ENCODE results near the gene LMCD1. TPM values are rescaled to one million over a fixed set of nuclear protein-coding genes. Genes with fewer than 3 reads are reported as not detected.

The LMCD1 gene
- total and polyA plus RNA-seq, 8 donors: 67.0 to 86.4 (median 79.6) TPM

- no peak for DNase-seq
- Histone ChIP-seq H3K9me3 (no peaks in the 10 kb centered on the region), H3K4me3 (no peak overlapping the region), H3K27me3 (no peaks in the 10 kb centered on the region), H3K36me3 (peaks cover 0 to 27% of the 10 kb centered on the region in 2 donors), H3K4me1 (peaks cover 0 to 17% of the 10 kb centered on the region in 2 donors), H3K27ac (no peak overlapping the region)
- no peak for TF ChIP-seq CTCF (IDR thresholded peaks at IDR 0.05)
- intact Hi-C loops (cut with DNase I): no loop called here
- no peak for ATAC-seq
Observed at GRCh38 chr3:8537440-8537839, 35.8 kb downstream of the LMCD1 start.

GRCh38 chr3:8538223-8538622, 36.6 kb downstream of the LMCD1 start:
- no peak for DNase-seq
- Histone ChIP-seq H3K9me3 (no peaks in the 10 kb centered on the region), H3K27me3 (no peaks in the 10 kb centered on the region), H3K27ac (no peak overlapping the region), H3K36me3 (peaks cover 0 to 27% of the 10 kb centered on the region in 2 donors), H3K4me3 (no peak overlapping the region), H3K4me1 (peaks cover 0 to 16% of the 10 kb centered on the region in 2 donors)
- intact Hi-C loops (cut with DNase I): no loop called here
- no peak for ATAC-seq
- no peak for TF ChIP-seq CTCF (IDR thresholded peaks at IDR 0.05)

- no peaks in the 10 kb centered on the region for H3K9me3 ChIP-seq
- no peak for TF ChIP-seq CTCF (IDR thresholded peaks at IDR 0.05)
- intact Hi-C loops (cut with DNase I): no loop called here
- DNase-seq: no peak
- H3K27me3 ChIP-seq: no peaks in the 10 kb centered on the region
- H3K36me3 ChIP-seq: peaks cover 0 to 27% of the 10 kb centered on the region in 2 donors
- peaks cover 0 to 16% of the 10 kb centered on the region in 2 donors for H3K4me1 ChIP-seq
- no peak for ATAC-seq
- no peak overlapping the region for H3K4me3 ChIP-seq
- no peak overlapping the region for H3K27ac ChIP-seq
Observed at GRCh38 chr3:8538913-8539312, 37.3 kb downstream of the LMCD1 start.

GRCh38 chr3:8539419-8539818, 37.8 kb downstream of the LMCD1 start:
- no peak overlapping the region for H3K4me3 ChIP-seq
- H3K27me3 ChIP-seq: no peaks in the 10 kb centered on the region
- H3K4me1 ChIP-seq: peaks cover 0 to 16% of the 10 kb centered on the region in 2 donors
- intact Hi-C loops (cut with DNase I): no loop called here
- no peak for TF ChIP-seq CTCF (IDR thresholded peaks at IDR 0.05)
- no peak for ATAC-seq
- DNase-seq: no peak
- H3K27ac ChIP-seq: no peak overlapping the region
- no peaks in the 10 kb centered on the region for H3K9me3 ChIP-seq
- H3K36me3 ChIP-seq: peaks cover 0 to 27% of the 10 kb centered on the region in 2 donors

GRCh38 chr3:8540456-8540855, 38.8 kb downstream of the LMCD1 start:
- TF ChIP-seq CTCF (IDR thresholded peaks at IDR 0.05): no peak
- no peak for DNase-seq
- H3K27me3 ChIP-seq: no peaks in the 10 kb centered on the region
- H3K9me3 ChIP-seq: no peaks in the 10 kb centered on the region
- H3K4me1 ChIP-seq: peaks cover 0 to 16% of the 10 kb centered on the region in 2 donors
- peak overlapping the region in 1 of 2 donors; percentile 20 for H3K27ac ChIP-seq
- intact Hi-C loops (cut with DNase I): no loop called here
- ATAC-seq: no peak
- H3K4me3 ChIP-seq: no peak overlapping the region
- peaks cover 0 to 27% of the 10 kb centered on the region in 2 donors for H3K36me3 ChIP-seq
